A375 (cell line): ENCODE measurements around the gene GNG11. TPM values are rescaled to one million over a fixed set of nuclear protein-coding genes. Genes with fewer than 3 reads are reported as not detected.

Experiments used
- small RNA-seq: library from RNA; depleted of rRNA; stranded (forward); fragments of <200 nt; gene quantifications from one replicate; pipeline ENCODE3, GENCODE V24; 2014
- total RNA-seq: library from RNA; depleted of rRNA; stranded (reverse); fragments of >200 nt; shearing (Covaris generic); gene quantifications from 2 replicates; pipeline ENCODE4 v1.2.3, GENCODE V29; 2014; rRNA removed

GNG11 gene
- total RNA-seq, result 13.0 and 23.2 TPM in 2 replicates

DNA sequence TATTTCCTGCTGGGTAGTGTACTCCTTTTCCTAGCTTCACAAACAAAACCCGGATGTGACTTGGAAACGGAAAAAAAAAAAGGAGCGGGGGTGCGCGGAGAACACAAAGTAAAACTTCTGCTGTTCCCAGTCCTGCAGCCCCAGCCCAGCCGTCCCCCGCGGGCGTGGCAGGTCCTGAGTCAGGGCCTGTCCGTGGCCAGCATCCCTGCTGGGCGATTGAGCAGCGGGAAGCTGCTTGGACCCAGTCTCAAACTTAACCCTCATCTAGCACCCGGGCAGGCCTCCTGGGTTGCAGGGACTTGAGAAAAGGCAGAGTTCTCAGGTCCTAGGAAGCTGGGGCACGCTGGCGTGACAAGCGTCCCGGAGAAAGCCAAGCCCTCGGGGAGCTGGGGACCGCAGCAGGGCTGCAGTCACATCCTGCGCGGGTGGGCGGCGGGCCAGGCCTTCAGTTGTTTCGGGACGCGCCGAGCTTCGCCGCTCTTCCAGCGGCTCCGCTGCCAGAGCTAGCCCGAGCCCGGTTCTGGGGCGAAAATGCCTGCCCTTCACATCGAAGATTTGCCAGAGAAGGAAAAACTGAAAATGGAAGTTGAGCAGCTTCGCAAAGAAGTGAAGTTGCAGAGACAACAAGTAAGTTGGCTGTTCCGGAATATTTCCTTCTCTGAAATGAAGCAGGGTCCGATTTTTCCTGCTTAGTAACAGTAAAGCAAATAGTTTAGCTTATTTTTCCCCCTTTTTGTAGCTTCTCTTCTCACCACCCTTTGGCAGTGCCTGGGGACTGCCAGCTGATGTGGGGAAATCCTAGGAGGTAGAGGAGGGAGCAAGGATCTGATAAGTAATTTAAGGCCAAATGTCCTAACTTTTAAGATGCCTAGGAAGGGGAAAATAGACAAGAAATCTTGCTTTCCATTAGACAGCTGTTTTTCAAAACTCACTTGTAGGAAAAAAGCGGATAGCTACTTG, at the start of gene GNG11:
Gene GNG11 (plus strand): TSS at position 129 of the 960 bp plus-strand sequence. CDS start 403 bp downstream, at position 532.

DNA sequence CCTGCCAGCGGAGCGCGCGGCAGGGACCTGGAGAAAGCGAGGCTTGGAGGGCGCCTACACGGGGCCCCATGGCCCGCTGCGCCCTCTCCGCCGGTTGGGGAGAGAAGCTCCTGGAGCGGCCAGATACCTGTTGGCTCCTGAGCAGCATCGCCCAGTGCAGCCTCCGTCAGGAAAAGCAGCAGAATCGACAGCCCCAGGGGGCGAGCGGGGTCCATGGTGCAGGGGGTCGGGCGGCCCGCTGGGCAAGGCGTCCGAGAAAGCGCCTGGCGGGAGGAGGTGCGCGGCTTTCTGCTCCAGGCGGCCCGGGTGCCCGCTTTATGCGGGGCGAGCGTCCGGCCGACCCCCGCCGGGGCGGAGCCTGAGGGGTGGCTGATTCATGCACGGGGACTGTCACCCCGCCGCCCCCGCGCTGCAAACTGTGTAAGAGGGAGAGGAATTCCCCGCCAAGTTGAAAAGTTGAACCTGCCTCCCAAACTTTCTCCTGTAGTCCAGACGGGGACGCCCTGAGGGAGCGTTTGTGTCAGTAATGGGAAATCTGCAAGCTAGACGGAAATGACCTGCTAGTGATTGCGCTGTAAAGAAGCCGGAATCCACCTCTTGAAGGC, 31.0 kb upstream of the GNG11 start, which contains the start of gene TFPI2:
Gene TFPI2 (minus strand): TSS at position 290 of the 605 bp plus-strand sequence. CDS start 75 bp downstream, at position 215.

DNA sequence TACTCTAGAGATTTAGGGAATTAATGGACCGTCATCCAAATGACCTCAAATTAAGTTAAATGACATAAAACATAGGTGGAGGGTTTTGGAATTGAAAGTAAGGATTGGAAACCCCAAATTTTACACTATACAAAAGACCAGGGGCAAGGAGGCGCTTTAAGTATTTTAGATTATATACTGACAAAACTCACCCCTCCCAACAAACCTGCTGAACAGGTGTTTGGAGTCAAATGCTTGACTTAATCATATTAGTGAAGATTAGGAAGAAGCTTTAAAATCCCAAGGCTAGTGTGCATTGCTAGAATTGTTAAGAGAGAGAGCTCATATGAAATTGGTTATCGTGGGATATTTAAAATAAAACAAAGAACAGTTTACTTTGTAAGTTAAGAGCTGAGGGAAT, 15.3 kb upstream of the GNG11 start, which contains the start of gene GNGT1:
Gene GNGT1 (plus strand): TSS at position 301 of the 400 bp plus-strand sequence. CDS start 180 bp downstream, outside the sequence.

Small RNA genes lying within 50 kb of the gene (small RNA-seq; reads per million reads assigned to genes)
- gene AC002076.2, result not detected

Other genes starting within 250 kb of the GNG11 start
- gene TFPI2, start 31.0 kb upstream of the GNG11 start, total RNA-seq, result 19.6 and 22.3 TPM in 2 replicates
- not detected in 2 replicates for gene GNGT1, start 15.2 kb upstream of the GNG11 start, total RNA-seq
- 16.8 and 19.3 TPM in 2 replicates for gene BET1, start 82.6 kb downstream of the GNG11 start, total RNA-seq